Heart right ventricle (tissue), 16 donors: ENCODE measurements around the gene CUL9. TPM values are rescaled to one million over a fixed set of nuclear protein-coding genes. Genes with fewer than 3 reads are reported as not detected.
A peak's percentile ranks its signal among the peaks of the same experiment; 100 is the strongest.

ENCODE experiments used
- ATAC-seq, 8 donors: fragments of 200-7000 bp; cut with Tn5 transposase; one replicate each; pipeline ENCODE4 v1.9.1; 2020; ENCODE audit warnings: mild to moderate bottlenecking in 8 of 8, moderate library complexity in 8 of 8, moderate number of reproducible peaks in 1 of 8
- DNase-seq, 2 donors: peaks; one replicate each; pipeline ENCODE4 v3.0.0-alpha.2; 2020
- H3K27ac ChIP-seq, 10 donors: fragments of 200-600 bp; sonication (generic) in 2 of 10; one replicate each; pipeline versions ENCODE4 v1.5.0 to v1.8.0; 2020 to 2022; ENCODE audit warnings: mild to moderate bottlenecking in 3 of 10
- H3K27me3 ChIP-seq, 7 donors: fragments of 200-600 bp; one replicate each; pipeline ENCODE4 v1.8.0; 2021 to 2022; ENCODE audit warnings: mild to moderate bottlenecking in 2 of 7
- H3K36me3 ChIP-seq, 9 donors: fragments of 200-600 bp; sonication (generic) in 1 of 9; one replicate each; pipeline versions ENCODE4 v1.5.0 to v1.8.0; 2020 to 2022; ENCODE audit warnings: mild to moderate bottlenecking in 2 of 9
- H3K4me1 ChIP-seq, 9 donors: fragments of 200-600 bp; sonication (generic) in 1 of 9; one replicate each; pipeline versions ENCODE4 v1.5.0 to v1.8.0; 2020 to 2022; ENCODE audit warnings: mild to moderate bottlenecking in 4 of 9
- H3K4me3 ChIP-seq, 10 donors: fragments of 200-600 bp; sonication (generic) in 2 of 10; one replicate each; pipeline versions ENCODE4 v1.5.0 to v1.8.0; 2020 to 2022; ENCODE audit warnings: mild to moderate bottlenecking in 7 of 10, moderate library complexity in 2 of 10
- H3K9me3 ChIP-seq, 11 donors: fragments of 200-600 bp in 10 of 11; sonication (generic) in 2 of 11; one replicate each; pipeline versions ENCODE4 v1.5.0 to v1.8.0; 2013 to 2022; ENCODE audit warnings: mild to moderate bottlenecking in 2 of 11, control low read depth in 1 of 11, moderate library complexity in 1 of 11
- WGBS, 2 donors: extraction: QIAGEN DNeasy Blood & Tissue Kit; methylation state at CpG; one replicate each; pipeline ENCODE4 v1.1.7; 2013; ENCODE audit warnings: inconsistent platforms in 1 of 2; 5-methylcytosine and 5-hydroxymethylcytosine counted together
- intact Hi-C, 10 donors: fragments of 100-400 bp; cut with DNase I; formaldehyde crosslinking; loops; one replicate each; pipeline versions ENCODE4 v1.11.1 to v1.14.2; 2022
- polyA plus RNA-seq, 2 donors: library from polyadenylated mRNA; stranded (reverse); fragments of 200-250 nt; gene quantifications; one replicate each; pipeline ENCODE4 v1.2.3, GENCODE V29; 2013
- total RNA-seq, 10 donors: library from RNA; stranded (reverse); fragmentation: NEBNext Ultra II Directional in 3 of 10; extraction: Animal tissue kit (Norgen Biotek cat#: 25700) in 3 of 10; gene quantifications; one replicate each; pipeline versions ENCODE4 v1.2.1 to v1.2.4, GENCODE V29; 2021 to 2023
- TF ChIP-seq, protein P1 (sequence below), 9 donors: fragments of 200-600 bp; sonication (generic) in 2 of 9; IDR thresholded peaks; one replicate each; pipeline versions ENCODE4 v1.5.0 to v1.8.0; 2021 to 2022; ENCODE audit warnings: antibody characterized with exemption in 9 of 9, mild to moderate bottlenecking in 5 of 9, moderate library complexity in 1 of 9
- donor health status: Arrhythmogenic right ventricular cardiomyopathy.
- donor health status: ischemic (EF 13 %, LVEDD 7.1; RV severe dilation, severe dysfunction).
- donor health status: healthy with polysubstance abuse.
- donor health status: DM: no; HTN: yes; CAD: no.
- donor health status: DM: no; HTN: no; CAD: no.
- donor health status: ischemic (EF 25% LVEDD 6.9; RV normal size, moderate dysfunction).
- donor health status: ischemic (EF 25% LVEDD 5.7; RV mildly dilated, moderate dysfunction).
- donor health status: healthy.
- donor health status: DM: yes; HTN: yes; CAD: no.
- donor health status: Ischemic cardiomyopathy.
- donor health status: ischemic (EF 35%, LVEDD 5.7; RV mildly dilated, moderate dysfunction).
- donor health status: nonischemic (EF 11% LVEDD 7.7; RV severe dilation, severe dysfunction).
- donor health status: DM: yes; HTN: yes; CAD: no.
- donor health status: PGD.
- donor health status: ischemic (EF 29% LVEDD 5.4; RV normal size, mild dysfunction).
- donor health status: nonischemic (EF 23%, LVEDD 6.1; RV moderate dilation, normal function).

Gene CUL9
- total and polyA plus RNA-seq, 12 donors: 7.8 to 32.0 (median 13.4) TPM

DNA sequence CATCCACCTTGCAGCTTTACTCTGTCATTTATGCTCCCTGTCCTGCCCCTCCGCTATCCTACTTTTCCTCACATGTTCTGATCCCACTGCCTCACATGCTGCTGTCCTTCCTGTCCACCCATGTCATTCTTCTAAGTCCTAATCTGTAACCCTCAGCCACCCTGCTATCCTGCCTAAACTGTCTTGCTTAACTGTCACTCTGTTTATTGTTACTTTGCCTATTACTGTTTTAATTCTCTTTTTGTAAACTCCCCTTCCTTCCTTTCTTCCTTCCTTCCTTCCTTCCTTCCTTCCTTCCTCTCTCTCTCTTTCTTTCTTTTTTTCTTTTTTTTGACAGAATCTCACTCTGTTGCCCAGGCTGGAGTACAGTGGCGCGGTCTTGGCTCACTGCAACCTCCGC, 1.4 kb downstream of the CUL9 start:
- no peak for ATAC-seq
- 95 to 97% methylated on average over 4 of the region's 4 CpGs for WGBS, 2 donors
- H3K4me1 ChIP-seq: peaks cover 0 to 30% (median 17%) of the 10 kb centered on the region in 9 donors
- H3K36me3 ChIP-seq: peaks cover 0 to 74% (median 27%) of the 10 kb centered on the region in 9 donors
- intact Hi-C loops: loop anchor here in 1 of 10 donors (10.0 kb wide), 1 partner anchor 321 kb away; no protein-coding TSS in a partner anchor
- DNase-seq: no peak
- TF ChIP-seq, protein P1, sequence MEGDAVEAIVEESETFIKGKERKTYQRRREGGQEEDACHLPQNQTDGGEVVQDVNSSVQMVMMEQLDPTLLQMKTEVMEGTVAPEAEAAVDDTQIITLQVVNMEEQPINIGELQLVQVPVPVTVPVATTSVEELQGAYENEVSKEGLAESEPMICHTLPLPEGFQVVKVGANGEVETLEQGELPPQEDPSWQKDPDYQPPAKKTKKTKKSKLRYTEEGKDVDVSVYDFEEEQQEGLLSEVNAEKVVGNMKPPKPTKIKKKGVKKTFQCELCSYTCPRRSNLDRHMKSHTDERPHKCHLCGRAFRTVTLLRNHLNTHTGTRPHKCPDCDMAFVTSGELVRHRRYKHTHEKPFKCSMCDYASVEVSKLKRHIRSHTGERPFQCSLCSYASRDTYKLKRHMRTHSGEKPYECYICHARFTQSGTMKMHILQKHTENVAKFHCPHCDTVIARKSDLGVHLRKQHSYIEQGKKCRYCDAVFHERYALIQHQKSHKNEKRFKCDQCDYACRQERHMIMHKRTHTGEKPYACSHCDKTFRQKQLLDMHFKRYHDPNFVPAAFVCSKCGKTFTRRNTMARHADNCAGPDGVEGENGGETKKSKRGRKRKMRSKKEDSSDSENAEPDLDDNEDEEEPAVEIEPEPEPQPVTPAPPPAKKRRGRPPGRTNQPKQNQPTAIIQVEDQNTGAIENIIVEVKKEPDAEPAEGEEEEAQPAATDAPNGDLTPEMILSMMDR (IDR thresholded peaks at IDR 0.05): no peak
- no peaks in the 10 kb centered on the region for H3K27me3 ChIP-seq
- H3K27ac ChIP-seq: no peak overlapping the region
- H3K4me3 ChIP-seq: peak overlapping the region in 1 of 10 donors; percentile 83
- H3K9me3 ChIP-seq: no peaks in the 10 kb centered on the region

GRCh38 chr6:43184268-43184985, 2.4 kb downstream of the CUL9 start:
- 92 to 94% methylated on average over 21 of the region's 21 CpGs for WGBS, 2 donors
- TF ChIP-seq, protein P1 (IDR thresholded peaks at IDR 0.05): no peak
- H3K9me3 ChIP-seq: no peaks in the 10 kb centered on the region
- DNase-seq (no peak), ATAC-seq (no peak)
- no peak overlapping the region for H3K4me3 ChIP-seq
- H3K27me3 ChIP-seq: no peaks in the 10 kb centered on the region
- H3K36me3 ChIP-seq: peaks cover 0 to 74% (median 21%) of the 10 kb centered on the region in 9 donors
- no peak overlapping the region for H3K27ac ChIP-seq
- peaks cover 0 to 30% (median 17%) of the 10 kb centered on the region in 9 donors for H3K4me1 ChIP-seq
- intact Hi-C loops: loop anchor here in 1 of 10 donors (10.0 kb wide), 1 partner anchor 320 kb away; no protein-coding TSS in a partner anchor

GRCh38 chr6:43185391-43185985, 3.5 kb downstream of the CUL9 start:
- DNase-seq (no peak), ATAC-seq (no peak)
- Histone ChIP-seq H3K36me3 (peaks cover 0 to 74% (median 21%) of the 10 kb centered on the region in 9 donors), H3K9me3 (no peaks in the 10 kb centered on the region), H3K27ac (no peak overlapping the region), H3K27me3 (no peaks in the 10 kb centered on the region), H3K4me1 (peaks cover 0 to 41% (median 22%) of the 10 kb centered on the region in 9 donors), H3K4me3 (no peak overlapping the region)
- TF ChIP-seq, protein P1 (IDR thresholded peaks at IDR 0.05): no peak
- 81 to 89% methylated on average over 5 of the region's 5 CpGs for WGBS, 2 donors
- intact Hi-C loops: loop anchor here in 1 of 10 donors (10.0 kb wide), 1 partner anchor 319 kb away; no protein-coding TSS in a partner anchor

DNA sequence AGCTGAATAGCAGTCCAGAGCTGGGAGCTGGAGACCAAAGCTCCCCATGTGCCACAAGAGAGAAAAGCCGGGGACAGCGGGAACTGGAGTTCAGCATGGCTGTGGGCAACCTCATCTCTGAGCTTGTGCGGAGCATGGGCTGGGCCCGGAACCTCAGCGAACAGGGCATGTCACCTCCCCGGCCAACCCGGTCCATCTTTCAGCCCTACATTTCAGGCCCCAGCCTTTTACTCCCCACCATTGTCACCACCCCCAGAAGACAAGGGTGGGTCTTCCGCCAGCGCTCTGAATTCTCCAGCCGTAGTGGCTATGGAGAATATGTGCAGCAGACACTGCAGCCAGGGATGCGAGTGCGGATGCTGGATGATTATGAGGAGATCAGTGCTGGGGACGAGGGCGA, 4.0 kb downstream of the CUL9 start:
- Histone ChIP-seq H3K36me3 (peaks cover 0 to 73% (median 21%) of the 10 kb centered on the region in 9 donors), H3K9me3 (no peaks in the 10 kb centered on the region), H3K4me3 (no peak overlapping the region), H3K4me1 (peaks cover 0 to 42% (median 23%) of the 10 kb centered on the region in 9 donors), H3K27ac (no peak overlapping the region), H3K27me3 (no peaks in the 10 kb centered on the region)
- WGBS, 2 donors: 95 to 98% methylated on average over 14 of the region's 14 CpGs
- DNase-seq (no peak), ATAC-seq (no peak)
- TF ChIP-seq, protein P1 (IDR thresholded peaks at IDR 0.05): no peak
- intact Hi-C loops: loop anchor here in 1 of 10 donors (10.0 kb wide), 1 partner anchor 319 kb away; no protein-coding TSS in a partner anchor
